OCI-LY1 (cell line): ENCODE results near the gene NUDT5.

Source experiments
- CTCF ChIP-seq: fragments of 200-600 bp; sonication (generic), shearing (Covaris generic); IDR thresholded peaks from 2 replicates; pipeline ENCODE4 v1.5.1; 2017; ENCODE audit warnings: mild to moderate bottlenecking, antibody characterized with exemption, low read length, moderate library complexity, mixed read lengths
- EZH2 ChIP-seq: fragments of 200-600 bp; sonication (generic), shearing (Covaris generic); IDR thresholded peaks from 2 replicates; pipeline ENCODE4 v1.8.0; 2017; ENCODE audit warnings: borderline replicate concordance, mixed run types, mild to moderate bottlenecking, antibody characterized with exemption, low read length, moderate library complexity, mixed read lengths

GRCh38 chr10:12243864-12244620 lies 48.4 kb upstream of the NUDT5 start:
- TF ChIP-seq CTCF (no peak), EZH2 (no peak)
